ENCODE results near the gene MORN1.

Gene MORN1

GRCh38 chr1:2431103-2431502, 39.7 kb upstream of the MORN1 start:
- no peaks in the 10 kb centered on the region for H3K79me2 ChIP-seq

GRCh38 chr1:2430592-2430973, 39.2 kb upstream of the MORN1 start:
- no peak overlapping the region for H3K27ac ChIP-seq
- no peaks in the 10 kb centered on the region for H3K79me2 ChIP-seq
- no peak overlapping the region for H3K4me3 ChIP-seq (ENCODE audit: low read depth, low read length)
- no peaks in the 10 kb centered on the region for H3K4me1 ChIP-seq
- H3K4me2 ChIP-seq (ENCODE audit: low read length): no peak overlapping the region
- H3K27me3 ChIP-seq (ENCODE audit: control insufficient read depth, insufficient read depth, low read length): peaks cover 5% of the 10 kb centered on the region
- H3K9ac ChIP-seq: no peak overlapping the region
- no peak for TF ChIP-seq CTCF (IDR thresholded peaks at IDR 0.05)
- H3K9me3 ChIP-seq (ENCODE audit: control insufficient read depth, low read length): no peaks in the 10 kb centered on the region
- H2AFZ ChIP-seq: no peak overlapping the region
- no peaks in the 10 kb centered on the region for H3K36me3 ChIP-seq (ENCODE audit: control insufficient read depth, insufficient read depth, low read length)

More at GRCh38 chr1:2431103-2431502, 39.7 kb upstream of the MORN1 start:
- Histone ChIP-seq H2AFZ (no peak overlapping the region), H3K9ac (no peak overlapping the region), H3K27me3 (ENCODE audit: control insufficient read depth, insufficient read depth, low read length) (peaks cover 5% of the 10 kb centered on the region), H3K4me2 (ENCODE audit: low read length) (no peak overlapping the region), H3K9me3 (ENCODE audit: control insufficient read depth, low read length) (no peaks in the 10 kb centered on the region), H3K4me3 (ENCODE audit: low read depth, low read length) (no peak overlapping the region), H3K27ac (no peak overlapping the region), H3K36me3 (ENCODE audit: control insufficient read depth, insufficient read depth, low read length) (no peaks in the 10 kb centered on the region), H3K4me1 (no peaks in the 10 kb centered on the region)
- no peak for TF ChIP-seq CTCF (IDR thresholded peaks at IDR 0.05)

GRCh38 chr1:2429780-2430591, 38.6 kb upstream of the MORN1 start:
- no peaks in the 10 kb centered on the region for H3K79me2 ChIP-seq
- H3K4me1 ChIP-seq: no peaks in the 10 kb centered on the region
- TF ChIP-seq CTCF (IDR thresholded peaks at IDR 0.05): no peak
- H3K4me3 ChIP-seq (ENCODE audit: low read depth, low read length): no peak overlapping the region
- H3K9me3 ChIP-seq (ENCODE audit: control insufficient read depth, low read length): no peaks in the 10 kb centered on the region
- no peak overlapping the region for H3K27ac ChIP-seq
- H3K27me3 ChIP-seq (ENCODE audit: control insufficient read depth, insufficient read depth, low read length): peaks cover 5% of the 10 kb centered on the region
- H3K36me3 ChIP-seq (ENCODE audit: control insufficient read depth, insufficient read depth, low read length): no peaks in the 10 kb centered on the region
- no peak overlapping the region for H3K4me2 ChIP-seq (ENCODE audit: low read length)
- H3K9ac ChIP-seq: no peak overlapping the region
- no peak overlapping the region for H2AFZ ChIP-seq

GRCh38 chr1:2428490-2428889, 37.1 kb upstream of the MORN1 start:
- H2AFZ ChIP-seq: no peak overlapping the region
- TF ChIP-seq CTCF (IDR thresholded peaks at IDR 0.05): no peak
- no peak overlapping the region for H3K4me3 ChIP-seq (ENCODE audit: low read depth, low read length)
- no peak overlapping the region for H3K27ac ChIP-seq
- H3K9ac ChIP-seq: no peak overlapping the region
- H3K27me3 ChIP-seq (ENCODE audit: control insufficient read depth, insufficient read depth, low read length): no peaks in the 10 kb centered on the region
- H3K4me1 ChIP-seq: no peaks in the 10 kb centered on the region
- H3K79me2 ChIP-seq: no peaks in the 10 kb centered on the region
- H3K9me3 ChIP-seq (ENCODE audit: control insufficient read depth, low read length): no peaks in the 10 kb centered on the region
- H3K36me3 ChIP-seq (ENCODE audit: control insufficient read depth, insufficient read depth, low read length): no peaks in the 10 kb centered on the region
- H3K4me2 ChIP-seq (ENCODE audit: low read length): no peak overlapping the region

- H3K27ac ChIP-seq: no peak overlapping the region
Measured at GRCh38 chr1:2427976-2428375, 36.6 kb upstream of the MORN1 start.

More at GRCh38 chr1:2427976-2428375, 36.6 kb upstream of the MORN1 start:
- Histone ChIP-seq H3K9me3 (ENCODE audit: control insufficient read depth, low read length) (no peaks in the 10 kb centered on the region), H3K4me1 (no peaks in the 10 kb centered on the region), H3K4me3 (ENCODE audit: low read depth, low read length) (no peak overlapping the region), H3K36me3 (ENCODE audit: control insufficient read depth, insufficient read depth, low read length) (no peaks in the 10 kb centered on the region), H3K9ac (no peak overlapping the region), H3K4me2 (ENCODE audit: low read length) (no peak overlapping the region), H2AFZ (no peak overlapping the region), H3K27me3 (ENCODE audit: control insufficient read depth, insufficient read depth, low read length) (no peaks in the 10 kb centered on the region), H3K79me2 (no peaks in the 10 kb centered on the region)
- no peak for TF ChIP-seq CTCF (IDR thresholded peaks at IDR 0.05)

Data from parathyroid adenoma (tissue), 2 donors.